ENCODE data around the gene RBPJ. TPM values are rescaled to one million over a fixed set of nuclear protein-coding genes. Genes with fewer than 3 reads are reported as not detected.

The RBPJ gene
- total and polyA plus RNA-seq, 2 of the 8 experiments (the other 6 are each of a cell fraction or from before 2014, with no cell fraction given) = 65.5 to 217 TPM

DNA sequence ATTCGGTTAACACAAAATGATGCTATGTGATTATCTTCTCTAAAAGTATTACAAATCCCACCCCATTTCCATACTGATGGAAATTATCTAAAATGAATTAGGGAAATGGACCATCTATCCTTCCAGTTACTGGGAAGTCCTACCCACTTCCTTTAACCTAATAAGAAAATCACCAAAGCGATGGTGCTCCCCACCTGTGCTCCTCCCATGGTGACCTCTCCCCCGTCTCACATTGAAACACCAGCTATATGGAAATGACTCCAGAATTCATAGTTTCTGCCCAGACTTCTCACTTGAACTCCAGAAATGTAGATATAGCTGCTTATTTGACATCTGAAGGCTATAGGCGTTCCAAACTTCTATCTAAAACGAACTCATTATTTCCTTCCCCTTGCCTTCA lies 121.0 kb downstream of the RBPJ start:
- Histone ChIP-seq H3K4me1 (replicated peaks in 1 of 4; ENCODE audit: control insufficient read depth in 3 of 4, insufficient read depth in 4 of 4, low read length in 3 of 4) (no peaks in the 10 kb centered on the region), H2BK5ac (ENCODE audit: low read depth, low read length) (no peak overlapping the region), H3K79me2 (ENCODE audit: control insufficient read depth in 1 of 2, insufficient read depth in 2 of 2, low read length in 2 of 2) (no peaks in the 10 kb centered on the region), H3K36me3 (ENCODE audit: control insufficient read depth in 2 of 4, insufficient read depth in 4 of 4, low read length in 3 of 4) (peaks cover 0 to 1% (median 0%) of the 10 kb centered on the region in 4 experiments; a peak in 3 of 8 replicates), H3K56ac (replicated peaks; ENCODE audit: insufficient read length, low read depth, low read length) (no peak overlapping the region), H2AFZ (ENCODE audit: low read length) (no peak overlapping the region), H3K23me2 (ENCODE audit: low read depth, low read length) (no peaks in the 10 kb centered on the region), H2AK5ac (ENCODE audit: low read depth, low read length) (no peak overlapping the region), H4K5ac (ENCODE audit: insufficient read length, low read depth, low read length) (no peak overlapping the region), H3K18ac (ENCODE audit: extremely low read depth, low read length) (no peak overlapping the region), H3K27ac (ENCODE audit: low read depth, low read length) (no peak overlapping the region), H2BK20ac (ENCODE audit: low read length) (no peak overlapping the region), H3K4me2 (ENCODE audit: insufficient read depth in 1 of 2, low read depth in 2 of 2, low read length in 2 of 2) (no peak overlapping the region), H3K9me3 (ENCODE audit: insufficient read depth in 2 of 2, low read depth in 1 of 2, low read length in 1 of 2) (no peaks in the 10 kb centered on the region), H4K8ac (ENCODE audit: extremely low read depth, insufficient read depth, low read length) (no peak overlapping the region), H3K4me3 (ENCODE audit: extremely low read depth in 1 of 4, insufficient read depth in 2 of 4, low read depth in 3 of 4, low read length in 4 of 4) (no peak overlapping the region), H3K79me1 (ENCODE audit: low read depth, low read length) (no peaks in the 10 kb centered on the region), H3K9ac (replicated peaks in 1 of 4; ENCODE audit: extremely low read depth in 1 of 4, low read depth in 3 of 4, low read length in 3 of 4) (no peak overlapping the region), H3K23ac (ENCODE audit: insufficient read length) (no peak overlapping the region), H4K20me1 (replicated peaks in 1 of 2; ENCODE audit: control insufficient read depth in 1 of 2, insufficient read depth in 2 of 2, low read length in 2 of 2) (no peaks in the 10 kb centered on the region), H3K14ac (ENCODE audit: insufficient read length) (no peak overlapping the region), H2BK15ac (ENCODE audit: low read length) (no peak overlapping the region), H3K4ac (replicated peaks; ENCODE audit: insufficient read length, low read depth, low read length) (no peak overlapping the region), H2BK120ac (replicated peaks; ENCODE audit: low read depth, low read length) (no peak overlapping the region), H3K27me3 (replicated peaks in 1 of 4; ENCODE audit: control insufficient read depth in 3 of 4, extremely low read depth in 1 of 4, insufficient read depth in 3 of 4, low read length in 3 of 4) (no peaks in the 10 kb centered on the region), H4K91ac (replicated peaks; ENCODE audit: insufficient read length, low read length) (no peak overlapping the region), H2BK12ac (ENCODE audit: low read depth, low read length) (no peak overlapping the region)
- ChIA-PET POLR2A (ENCODE audit: partially characterized antibody) (interaction anchor here (0.8 to 1.3 kb wide), 2 partner anchors 8 to 10 kb away, joined by 3 to 5 read pairs; no protein-coding TSS in a partner anchor), CTCF (ENCODE audit: partially characterized antibody) (interaction anchor here (1.1 to 1.6 kb wide), 2 partner anchors 12 to 30 kb away, joined by 3 to 5 read pairs; no protein-coding TSS in a partner anchor)
- no peak for FAIRE-seq
- no peak for DNase-seq (ENCODE audit: low read depth in 1 of 2, low spot score in 2 of 2)
- WGBS, 2 experiments (ENCODE audit: extremely low coverage in 1 of 2, insufficient coverage in 1 of 2, insufficient read length in 1 of 2, insufficient replicate concordance in 2 of 2, low coverage in 1 of 2, low lambda C conversion rate in 2 of 2, missing lambda C conversion rate in 1 of 2) = 87% methylated on average over 5 of the region's 5 CpGs; no CpG with 5 or more reads in 1 of the 2 experiments
- TF ChIP-seq TEAD4 (IDR thresholded peaks at IDR 0.05; ENCODE audit: low read depth, low read length) (no peak), POLR2A (IDR thresholded peaks at IDR 0.05; ENCODE audit: control extremely low read depth in 1 of 2, low read depth in 2 of 2, low read length in 2 of 2) (no peak), RXRA (IDR thresholded peaks at IDR 0.05; ENCODE audit: insufficient read depth, low read depth, low read length) (no peak), RBBP5 (IDR thresholded peaks at IDR 0.05; ENCODE audit: borderline replicate concordance, low read depth, low read length) (no peak), KDM5A (IDR thresholded peaks at IDR 0.05; ENCODE audit: low read length) (no peak), CHD2 (IDR thresholded peaks at IDR 0.05; ENCODE audit: low read length) (no peak), RFX5 (IDR thresholded peaks at IDR 0.05; ENCODE audit: borderline replicate concordance, low read depth, low read length) (no peak), HDAC2 (IDR thresholded peaks at IDR 0.05; ENCODE audit: borderline replicate concordance in 1 of 2, low read depth in 2 of 2, low read length in 2 of 2) (no peak), YY1 (IDR thresholded peaks at IDR 0.05; ENCODE audit: low read depth, low read length) (no peak), SIRT6 (IDR thresholded peaks at IDR 0.05; ENCODE audit: low read length) (no peak), SIN3A (conservative IDR thresholded peaks at IDR 0.05 in 1 of 2, IDR thresholded peaks at IDR 0.05 in 1 of 2; ENCODE audit: low read depth in 1 of 2, low read length in 2 of 2) (no peak), TCF12 (IDR thresholded peaks at IDR 0.05; ENCODE audit: low read depth, low read length) (no peak), KDM1A (IDR thresholded peaks at IDR 0.05; ENCODE audit: borderline replicate concordance, low read length) (no peak), SAP30 (IDR thresholded peaks at IDR 0.05; ENCODE audit: insufficient read depth, insufficient replicate concordance, low read length) (no peak), BACH1 (IDR thresholded peaks at IDR 0.05; ENCODE audit: low read length) (no peak)

Data from H1 (cell line).